ENCODE results near the gene SUMF1. TPM values are rescaled to one million over a fixed set of nuclear protein-coding genes. Genes with fewer than 3 reads are reported as not detected.

Gene SUMF1
- total RNA-seq, 1 experiment from 2014 or later = 26.6 TPM

GRCh38 chr3:4396542-4396941 is 70.5 kb downstream of the SUMF1 start:
- TF ChIP-seq SIN3A (IDR thresholded peaks at IDR 0.05; ENCODE audit: low read depth) = no peak
- Histone ChIP-seq H3K9me2 (ENCODE audit: insufficient read depth) (no peaks in the 10 kb centered on the region), H3K9ac (ENCODE audit: low read length) (no peak overlapping the region), H3K4me2 (ENCODE audit: low read length) (no peak overlapping the region), H3K36me3 (ENCODE audit: control insufficient read depth in 1 of 2, insufficient read depth in 2 of 2, low read length in 2 of 2) (no peaks in the 10 kb centered on the region), H3K27me3 (ENCODE audit: insufficient read depth, low read length) (no peaks in the 10 kb centered on the region), H3K79me2 (ENCODE audit: insufficient read depth, low read length) (no peaks in the 10 kb centered on the region), H3K4me3 (replicated peaks in 1 of 2; ENCODE audit: low read depth in 1 of 2, low read length in 2 of 2) (no peak overlapping the region), H2AFZ (ENCODE audit: low read depth, low read length, poor library complexity, severe bottlenecking) (no peak overlapping the region), H3K27ac (ENCODE audit: low read depth, low read length) (no peak overlapping the region), H4K20me1 (ENCODE audit: insufficient read depth) (peaks cover 3% of the 10 kb centered on the region; the same call in 1 of the 2 replicates), H3K9me3 (ENCODE audit: control insufficient read depth in 1 of 2, insufficient read depth in 1 of 2, low read depth in 1 of 2, low read length in 2 of 2) (no peaks in the 10 kb centered on the region), H3K4me1 (ENCODE audit: control insufficient read depth in 1 of 2, insufficient read depth in 2 of 2, low read length in 2 of 2) (no peaks in the 10 kb centered on the region)
- ChIA-PET POLR2A (no interaction called here), RAD21 (ENCODE audit: low non-redundant PET in 1 of 2, low total read pairs in 2 of 2, uncharacterized antibody in 2 of 2, unreplicated experiment in 2 of 2) (no interaction called here), CTCF (no interaction called here)
- ATAC-seq = no peak
- DNase-seq (ENCODE audit: low read depth, low spot score) = no peak
- intact Hi-C loops (cut with micrococcal nuclease) = no loop called here
- no TSS peak for BruUV-seq (replicated peaks)

GRCh38 chr3:4396006-4396405 is 71.1 kb downstream of the SUMF1 start:
- no peak overlapping the region for H2AFZ ChIP-seq (ENCODE audit: low read depth, low read length, poor library complexity, severe bottlenecking)
- no peak for ATAC-seq
- CTCF ChIA-PET = no interaction called here
- no peaks in the 10 kb centered on the region for H3K9me3 ChIP-seq (ENCODE audit: control insufficient read depth in 1 of 2, insufficient read depth in 1 of 2, low read depth in 1 of 2, low read length in 2 of 2)
- RAD21 ChIA-PET (ENCODE audit: low non-redundant PET in 1 of 2, low total read pairs in 2 of 2, uncharacterized antibody in 2 of 2, unreplicated experiment in 2 of 2) = no interaction called here
- H3K27ac ChIP-seq (ENCODE audit: low read depth, low read length) = no peak overlapping the region
- no peaks in the 10 kb centered on the region for H3K27me3 ChIP-seq (ENCODE audit: insufficient read depth, low read length)
- peaks cover 3% of the 10 kb centered on the region; the same call in 1 of the 2 replicates for H4K20me1 ChIP-seq (ENCODE audit: insufficient read depth)
- no peak overlapping the region for H3K9ac ChIP-seq (ENCODE audit: low read length)
- H3K4me2 ChIP-seq (ENCODE audit: low read length) = no peak overlapping the region
- TF ChIP-seq POLR2A (IDR thresholded peaks at IDR 0.05; ENCODE audit: borderline replicate concordance, extremely low read depth, insufficient read depth, insufficient read length) = no peak
- TF ChIP-seq CBX3 (IDR thresholded peaks at IDR 0.05; ENCODE audit: low read depth) = no peak
- TF ChIP-seq EZH2phosphoT487 (IDR thresholded peaks at IDR 0.05; ENCODE audit: borderline replicate concordance) = no peak
- TF ChIP-seq EGR1 (IDR thresholded peaks at IDR 0.05; ENCODE audit: low read depth) = no peak
- TF ChIP-seq SP1 (IDR thresholded peaks at IDR 0.05; ENCODE audit: low read depth) = no peak
- no peak for TF ChIP-seq REST (IDR thresholded peaks at IDR 0.05; ENCODE audit: low read depth)
- TF ChIP-seq YY1 (IDR thresholded peaks at IDR 0.05; ENCODE audit: extremely low read depth, insufficient replicate concordance, low read depth, low read length) = no peak
- TF ChIP-seq SIN3A (IDR thresholded peaks at IDR 0.05; ENCODE audit: low read depth) = no peak
- TF ChIP-seq SRF (IDR thresholded peaks at IDR 0.05; ENCODE audit: low read depth) = no peak
- no peak for TF ChIP-seq RAD21 (IDR thresholded peaks at IDR 0.05; ENCODE audit: low read depth)
- no peak for TF ChIP-seq CTCF (IDR thresholded peaks at IDR 0.05 in 2 of 3, conservative IDR thresholded peaks at IDR 0.05 in 1 of 3; ENCODE audit: borderline replicate concordance in 1 of 3, insufficient read depth in 1 of 3, low read depth in 2 of 3, low read length in 2 of 3)
- TF ChIP-seq ZBTB33 (IDR thresholded peaks at IDR 0.05; ENCODE audit: extremely low read depth, insufficient replicate concordance, low read length) = no peak
- TF ChIP-seq MAX (IDR thresholded peaks at IDR 0.05) = no peak
- no peak for DNase-seq (ENCODE audit: low read depth, low spot score)
- no peak overlapping the region for H3K4me3 ChIP-seq (replicated peaks in 1 of 2; ENCODE audit: low read depth in 1 of 2, low read length in 2 of 2)
- no TSS peak for BruUV-seq (replicated peaks)
- POLR2A ChIA-PET = no interaction called here
- intact Hi-C loops (cut with micrococcal nuclease) = no loop called here
- H3K79me2 ChIP-seq (ENCODE audit: insufficient read depth, low read length) = no peaks in the 10 kb centered on the region
- no peaks in the 10 kb centered on the region for H3K36me3 ChIP-seq (ENCODE audit: control insufficient read depth in 1 of 2, insufficient read depth in 2 of 2, low read length in 2 of 2)
- H3K9me2 ChIP-seq (ENCODE audit: insufficient read depth) = no peaks in the 10 kb centered on the region
- no peaks in the 10 kb centered on the region for H3K4me1 ChIP-seq (ENCODE audit: control insufficient read depth in 1 of 2, insufficient read depth in 2 of 2, low read length in 2 of 2)
